ENCODE results near the gene GLRB. TPM values are rescaled to one million over a fixed set of nuclear protein-coding genes. Genes with fewer than 3 reads are reported as not detected.
A peak's percentile ranks its signal among the peaks of the same experiment; 100 is the strongest.
"Not testable (repeated sequence)": the region's sequence is repeated elsewhere in the genome, so short reads cannot be mapped to it uniquely, and the experiment has no call there.

GLRB gene
- total RNA-seq, 1 experiment from 2014 or later = 3.9 TPM

DNA sequence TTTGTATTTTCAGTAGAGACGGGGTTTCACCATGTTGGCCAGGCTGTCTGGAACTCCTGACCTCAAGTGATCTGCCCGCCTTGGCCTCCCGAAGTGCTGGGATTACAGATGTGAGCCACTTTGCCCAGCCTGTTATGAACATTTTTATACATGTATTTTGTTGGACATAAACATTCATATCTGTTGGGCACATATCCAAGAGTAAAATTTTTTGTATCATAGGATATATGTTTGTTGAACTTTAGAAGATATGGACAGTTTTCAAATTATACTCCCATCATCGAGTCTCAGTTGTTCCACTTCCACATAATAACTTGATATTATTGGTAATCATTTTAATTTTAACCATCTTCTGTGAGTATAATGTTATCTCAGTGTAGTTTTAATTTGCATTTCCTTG, 23.6 kb downstream of the GLRB start:
- Histone ChIP-seq H3K9me3 (no peaks in the 10 kb centered on the region), H3K27me3 (no peaks in the 10 kb centered on the region), H3K36me3 (no peaks in the 10 kb centered on the region), H3K4me3 (no peak overlapping the region)
- no peak for DNase-seq

GRCh38 chr4:157104541-157104940, 28.6 kb downstream of the GLRB start:
- DNase-seq = no peak
- Histone ChIP-seq H3K36me3 (no peaks in the 10 kb centered on the region), H3K4me3 (no peak overlapping the region), H3K27me3 (no peaks in the 10 kb centered on the region), H3K9me3 (0 out of 2 replicates have a peak, but pooled peaks cover 4% of the 10 kb centered on the region)

DNA sequence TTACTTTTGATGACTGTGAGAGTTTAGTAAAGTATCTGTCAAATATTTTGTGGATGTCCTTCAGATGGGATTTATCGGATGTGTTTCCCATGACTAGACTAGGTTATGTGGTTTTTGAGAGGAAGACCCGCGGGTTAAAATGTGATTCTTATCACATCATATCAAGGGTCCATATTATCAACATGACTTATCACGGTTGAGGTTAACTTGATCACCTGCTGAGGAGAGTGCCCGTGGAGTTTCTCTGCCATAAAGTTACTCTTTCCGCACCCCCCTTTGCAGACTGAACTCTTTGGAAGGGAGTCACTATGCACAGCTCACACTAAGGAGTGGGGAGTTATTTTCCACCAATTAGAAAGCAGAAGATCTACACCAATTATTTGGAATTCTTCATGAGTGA, 38.7 kb downstream of the GLRB start:
- Histone ChIP-seq H3K4me3 (no peak overlapping the region), H3K9me3 (no peaks in the 10 kb centered on the region), H3K27me3 (no peaks in the 10 kb centered on the region), H3K36me3 (no peaks in the 10 kb centered on the region)
- no peak for DNase-seq

GRCh38 chr4:157115613-157116335, 39.8 kb downstream of the GLRB start:
- DNase-seq = no peak
- no peak overlapping the region for H3K4me3 ChIP-seq
- H3K27me3 ChIP-seq = no peaks in the 10 kb centered on the region
- H3K36me3 ChIP-seq = no peaks in the 10 kb centered on the region
- no peaks in the 10 kb centered on the region for H3K9me3 ChIP-seq

- no peak for DNase-seq
- no peak overlapping the region for H3K4me3 ChIP-seq
- H3K27me3 ChIP-seq = peaks cover 8% of the 10 kb centered on the region; the same call in 1 of the 2 replicates
- no peaks in the 10 kb centered on the region for H3K9me3 ChIP-seq
- no peaks in the 10 kb centered on the region for H3K36me3 ChIP-seq
Measured at GRCh38 chr4:157121401-157121800, 45.5 kb downstream of the GLRB start.

DNA sequence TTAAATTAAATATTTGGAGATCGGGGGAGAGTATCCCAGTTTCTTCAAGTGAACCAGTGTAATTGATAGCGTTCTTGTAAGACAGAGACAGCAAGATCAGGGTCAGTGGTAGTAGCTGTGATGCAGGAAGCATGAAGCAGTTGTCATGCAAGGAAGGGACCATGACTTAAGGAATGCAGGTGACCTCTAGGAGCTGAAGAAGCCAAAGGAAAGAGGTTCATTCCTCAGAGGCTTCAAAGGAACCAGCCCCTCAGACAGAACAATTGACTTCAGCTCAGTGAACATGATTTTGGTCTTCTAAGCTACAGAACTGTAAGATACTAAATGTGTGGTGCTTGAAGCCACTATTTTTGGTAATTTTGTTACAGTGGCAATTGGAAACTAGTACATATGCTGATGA, 51.6 kb downstream of the GLRB start:
- DNase-seq = no peak
- Histone ChIP-seq H3K27me3 (peaks cover 11% of the 10 kb centered on the region; the same call in 1 of the 2 replicates), H3K9me3 (no peaks in the 10 kb centered on the region), H3K36me3 (no peaks in the 10 kb centered on the region), H3K4me3 (no peak overlapping the region)

DNA sequence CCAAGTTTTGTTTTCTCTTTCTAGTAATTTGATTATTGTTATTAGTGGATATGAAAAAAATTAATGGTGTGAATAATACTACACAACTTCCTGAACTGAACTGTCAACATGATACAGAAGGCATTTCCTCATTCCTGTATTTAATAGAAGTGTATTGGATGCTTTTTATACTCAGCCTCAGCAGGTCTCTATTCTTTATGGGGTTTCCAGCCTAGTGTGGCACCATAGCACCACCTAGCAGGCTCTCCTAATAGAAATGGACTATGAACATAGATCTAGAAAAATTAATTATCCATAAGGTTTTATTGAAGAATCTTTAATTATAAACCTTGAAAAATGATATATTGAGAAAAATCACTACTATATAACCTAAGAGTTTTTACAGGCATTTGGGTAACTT, 52.4 kb downstream of the GLRB start:
- H3K4me3 ChIP-seq = no peak overlapping the region
- no peaks in the 10 kb centered on the region for H3K36me3 ChIP-seq
- peak; percentile 47 for DNase-seq

DNA sequence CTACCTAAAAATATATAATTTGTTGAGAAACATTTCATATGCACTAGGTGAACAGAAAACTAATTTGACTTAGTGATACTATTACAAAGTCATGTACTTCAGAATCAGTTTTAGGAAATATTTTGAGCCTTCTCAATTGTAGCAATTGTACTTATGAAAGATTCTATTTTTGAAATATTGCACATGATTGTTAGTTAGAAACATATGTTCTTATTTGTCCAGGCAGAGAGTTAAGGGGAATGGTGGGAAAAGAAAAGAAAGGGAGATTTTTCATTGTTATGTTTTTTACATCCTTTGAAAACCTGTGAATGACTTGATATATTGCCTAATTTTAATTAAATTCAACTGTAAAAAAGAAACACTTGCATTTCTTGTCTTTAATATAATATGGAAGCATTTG, 66.0 kb downstream of the GLRB start:
- Histone ChIP-seq H3K27me3 (no peaks in the 10 kb centered on the region), H3K9me3 (no peaks in the 10 kb centered on the region), H3K36me3 (no peaks in the 10 kb centered on the region), H3K4me3 (no peak overlapping the region)
- DNase-seq = no peak

More for the DNA sequence above, 52.4 kb downstream of the GLRB start:
- Histone ChIP-seq H3K9me3 (no peaks in the 10 kb centered on the region), H3K27me3 (peaks cover 4% of the 10 kb centered on the region; the same call in 1 of the 2 replicates)

- H3K27me3 ChIP-seq = no peaks in the 10 kb centered on the region
- no peak overlapping the region for H3K4me3 ChIP-seq
- no peak for DNase-seq
- H3K9me3 ChIP-seq = no peaks in the 10 kb centered on the region
- no peaks in the 10 kb centered on the region for H3K36me3 ChIP-seq
Measured at GRCh38 chr4:157143369-157143768, 67.4 kb downstream of the GLRB start.

GRCh38 chr4:157151711-157152110, 75.8 kb downstream of the GLRB start:
- Histone ChIP-seq H3K27me3 (no peaks in the 10 kb centered on the region), H3K9me3 (no peaks in the 10 kb centered on the region)
- no peak for DNase-seq

DNA sequence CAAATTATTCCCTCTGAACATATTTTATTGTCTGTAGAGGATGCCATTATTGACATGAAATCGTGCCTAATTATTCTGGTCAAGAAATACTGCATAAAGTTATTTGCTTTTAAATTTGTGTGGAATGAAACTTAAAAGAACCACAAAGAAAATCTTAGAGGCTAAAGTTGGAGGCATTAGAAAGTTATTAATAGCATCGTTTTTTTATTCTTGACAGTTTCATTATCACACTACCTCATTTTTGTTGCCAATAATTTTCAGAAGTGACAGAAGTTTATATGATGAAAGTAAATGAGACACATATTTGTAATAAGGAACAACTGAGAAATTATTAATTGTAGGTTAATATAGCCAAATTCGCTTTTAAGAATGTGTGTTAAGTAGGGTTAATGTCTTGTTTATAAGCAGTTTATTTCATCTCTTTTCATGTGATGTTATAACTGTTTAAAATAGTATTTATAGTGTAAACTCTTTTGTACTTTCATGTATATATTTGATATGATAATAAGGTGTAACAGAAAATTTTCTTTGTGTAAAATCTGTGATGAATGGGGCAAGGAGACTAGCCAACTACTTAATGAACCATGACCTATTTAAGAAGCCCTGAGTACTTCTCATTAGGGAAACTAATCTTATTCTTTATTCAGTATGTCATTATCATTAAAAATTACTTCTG, 90.1 kb downstream of the GLRB start:
- Histone ChIP-seq H3K4me3 (no peak overlapping the region), H3K36me3 (no peaks in the 10 kb centered on the region), H3K9me3 (no peaks in the 10 kb centered on the region), H3K27me3 (no peaks in the 10 kb centered on the region)
- DNase-seq = no peak

More at GRCh38 chr4:157151711-157152110, 75.8 kb downstream of the GLRB start:
- Histone ChIP-seq H3K36me3 (no peaks in the 10 kb centered on the region), H3K4me3 (no peak overlapping the region)

DNA sequence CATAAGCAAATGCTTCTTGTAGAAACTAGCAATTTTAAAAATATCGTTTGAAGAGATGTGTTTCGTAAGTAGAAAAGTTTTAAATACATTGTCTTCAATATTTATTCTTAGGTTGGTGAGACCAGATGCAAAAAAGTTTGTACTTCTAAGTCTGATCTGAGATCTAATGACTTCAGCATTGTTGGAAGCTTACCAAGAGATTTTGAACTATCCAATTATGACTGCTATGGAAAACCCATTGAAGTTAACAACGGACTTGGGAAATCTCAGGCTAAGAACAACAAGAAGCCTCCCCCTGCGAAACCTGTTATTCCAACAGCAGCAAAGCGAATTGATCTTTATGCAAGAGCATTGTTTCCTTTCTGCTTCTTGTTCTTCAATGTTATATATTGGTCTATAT, 94.4 kb downstream of the GLRB start:
- Histone ChIP-seq H3K4me3 (no peak overlapping the region), H3K27me3 (no peaks in the 10 kb centered on the region), H3K9me3 (no peaks in the 10 kb centered on the region), H3K36me3 (no peaks in the 10 kb centered on the region)
- no peak for DNase-seq

DNA sequence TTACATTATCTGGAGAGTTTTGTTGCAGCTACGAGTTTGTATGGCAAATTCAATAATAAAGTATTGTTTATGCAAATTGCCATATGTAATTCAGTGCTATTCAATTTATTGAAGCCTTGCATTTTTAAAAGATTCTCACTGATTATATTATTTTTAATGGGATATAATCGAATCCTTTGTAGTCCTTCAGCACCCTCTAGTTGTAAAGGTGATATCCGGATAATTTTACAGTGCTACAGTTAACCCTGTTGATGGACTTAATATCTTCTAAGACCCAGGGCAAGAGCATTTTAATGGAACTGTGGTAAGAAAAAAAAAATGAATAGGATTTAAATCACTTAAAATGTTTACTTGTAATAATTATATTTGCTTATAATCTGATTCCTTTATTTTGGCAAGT, 96.1 kb downstream of the GLRB start:
- no peaks in the 10 kb centered on the region for H3K9me3 ChIP-seq
- DNase-seq = no peak
- H3K27me3 ChIP-seq = no peaks in the 10 kb centered on the region
- H3K4me3 ChIP-seq = no peak overlapping the region
- no peaks in the 10 kb centered on the region for H3K36me3 ChIP-seq

GRCh38 chr4:157180268-157180667, 104.3 kb downstream of the GLRB start:
- DNase-seq, H3K27me3 ChIP-seq, H3K36me3 ChIP-seq, H3K9me3 ChIP-seq, H3K4me3 ChIP-seq: not testable (repeated sequence)

DNA sequence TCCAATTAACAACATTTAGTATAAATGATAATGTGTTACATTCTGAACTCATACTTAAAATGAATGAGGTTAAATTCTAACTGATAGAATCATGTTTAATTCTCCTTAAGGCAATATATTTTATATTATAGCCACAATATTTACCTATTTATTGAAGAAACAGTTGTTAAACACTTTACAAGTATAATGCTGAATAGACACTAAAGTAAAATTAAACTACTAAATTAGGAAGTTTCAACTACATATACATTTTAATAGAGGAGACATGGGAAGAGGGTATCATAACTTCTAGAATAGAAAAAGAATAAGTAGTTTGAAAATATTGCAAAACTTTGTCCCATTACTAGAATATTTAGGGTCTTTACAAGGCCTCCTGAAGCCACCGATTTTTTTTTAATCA, 108.3 kb downstream of the GLRB start:
- no peak overlapping the region for H3K4me3 ChIP-seq
- no peaks in the 10 kb centered on the region for H3K36me3 ChIP-seq
- H3K27me3 ChIP-seq = no peaks in the 10 kb centered on the region; the same call in 1 of the 2 replicates
- no peak for DNase-seq
- H3K9me3 ChIP-seq = no peaks in the 10 kb centered on the region

DNA sequence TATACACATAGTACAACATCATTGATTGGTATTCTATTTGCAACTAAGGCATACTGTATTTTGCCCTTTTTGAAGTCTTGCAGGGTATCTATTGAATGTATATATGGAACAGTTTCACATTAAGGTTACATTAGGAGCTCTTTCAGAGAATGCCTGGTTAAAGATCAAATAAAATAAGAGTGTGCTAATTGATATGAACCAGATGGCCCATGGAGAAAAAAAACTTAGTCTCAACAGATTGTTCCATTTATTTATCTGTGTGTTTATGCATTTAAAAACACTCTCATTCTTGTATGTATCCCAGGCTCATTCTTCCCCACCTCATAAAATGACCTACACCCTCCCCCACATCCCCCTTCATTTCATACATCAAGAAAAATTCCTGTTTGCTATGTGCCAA, 109.4 kb downstream of the GLRB start:
- no peak overlapping the region for H3K4me3 ChIP-seq
- H3K36me3 ChIP-seq = no peaks in the 10 kb centered on the region
- no peaks in the 10 kb centered on the region; the same call in 1 of the 2 replicates for H3K27me3 ChIP-seq
- DNase-seq = no peak
- H3K9me3 ChIP-seq = no peaks in the 10 kb centered on the region

DNA sequence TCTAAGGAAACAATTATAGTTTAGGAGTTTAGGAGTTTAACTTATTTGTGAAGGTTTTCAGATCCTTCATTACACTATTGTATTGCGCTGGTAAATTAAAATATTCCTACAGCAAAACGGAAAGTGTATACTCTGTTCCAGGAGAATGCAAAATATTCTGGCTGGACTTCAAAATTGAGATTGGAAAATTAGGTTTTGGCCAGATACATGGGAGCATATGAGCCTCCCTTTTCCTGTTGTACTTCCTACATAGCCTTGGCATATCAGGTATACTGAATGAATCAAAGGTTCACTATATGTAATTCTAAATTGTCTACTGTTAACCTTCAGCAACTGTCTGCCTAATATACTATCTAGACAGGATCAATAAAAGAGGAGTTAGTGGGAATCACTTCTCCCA, 119.4 kb downstream of the GLRB start:
- Histone ChIP-seq H3K4me3 (no peak overlapping the region), H3K27me3 (peaks cover 4% of the 10 kb centered on the region), H3K9me3 (no peaks in the 10 kb centered on the region), H3K36me3 (no peaks in the 10 kb centered on the region)
- no peak for DNase-seq

GRCh38 chr4:157196046-157196445, 120.1 kb downstream of the GLRB start:
- no peak overlapping the region for H3K4me3 ChIP-seq
- H3K36me3 ChIP-seq = no peaks in the 10 kb centered on the region
- DNase-seq = no peak
- no peaks in the 10 kb centered on the region for H3K9me3 ChIP-seq
- peaks cover 4% of the 10 kb centered on the region for H3K27me3 ChIP-seq
